ENCODE results near the gene SETDB1. TPM values are rescaled to one million over a fixed set of nuclear protein-coding genes. Genes with fewer than 3 reads are reported as not detected.
A peak's percentile ranks its signal among the peaks of the same experiment; 100 is the strongest.

SETDB1 gene
- total RNA-seq, 2 donors from 2014 or later, result 68.6 to 73.5 TPM

DNA sequence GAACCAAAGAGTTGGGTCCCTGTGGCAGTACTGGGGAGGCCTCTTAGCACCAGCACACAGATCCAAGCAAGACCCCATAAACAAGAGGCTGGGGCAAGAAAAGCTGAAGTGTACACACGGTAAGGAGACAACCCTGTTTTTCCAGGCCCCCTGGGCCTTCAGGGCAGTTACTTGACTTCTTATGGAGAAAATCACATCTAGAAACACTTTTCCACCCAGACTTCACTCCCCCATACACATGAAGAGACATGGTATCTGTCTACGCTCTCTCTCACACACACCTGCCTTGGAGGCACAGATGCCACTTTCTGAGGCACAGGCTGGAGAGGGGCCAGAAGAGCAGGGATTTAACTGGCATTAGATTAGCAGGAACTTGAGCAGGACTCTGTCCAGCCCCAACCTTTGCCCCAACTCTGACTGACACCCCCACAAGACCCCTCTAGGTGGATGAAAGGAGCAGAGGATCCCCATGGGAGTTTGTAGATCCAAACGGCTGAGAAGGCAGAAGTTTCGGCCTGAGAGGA lies 46.3 kb downstream of the SETDB1 start:
- Mint-ChIP-seq H3K9me3 (no peaks in the 10 kb centered on the region), H3K27me3 (ENCODE audit: insufficient read depth) (no peaks in the 10 kb centered on the region), H3K27ac (peak overlapping the region; percentile 89), H3K4me1 (peaks cover 47% of the 10 kb centered on the region), H3K36me3 (ENCODE audit: low read depth) (peaks cover 15% of the 10 kb centered on the region), H3K4me3 (peak overlapping the region; percentile 75)
- Histone ChIP-seq H3K36me3 (ENCODE audit: control insufficient read depth, insufficient read depth, low read length) (peaks cover 17% of the 10 kb centered on the region), H3K27ac (ENCODE audit: low read depth, low read length) (no peak overlapping the region), H3K9ac (ENCODE audit: extremely low read depth, low read length, poor library complexity, severe bottlenecking) (no peak overlapping the region), H3K4me1 (ENCODE audit: control insufficient read depth, insufficient read depth, low read length) (peaks cover 14% of the 10 kb centered on the region), H3K4me3 (ENCODE audit: low read length) (peak overlapping the region; percentile 81), H3K27me3 (ENCODE audit: control insufficient read depth, insufficient read depth, low read length, poor library complexity, severe bottlenecking) (no peaks in the 10 kb centered on the region), H3K9me3 (ENCODE audit: control insufficient read depth, low read length) (no peaks in the 10 kb centered on the region)
- WGBS, 2 experiments (ENCODE audit: insufficient coverage in 1 of 2, insufficient read length in 1 of 2), result 51 to 70% methylated on average over 2 to 4 of the region's 4 CpGs
- TF ChIP-seq, protein P1, sequence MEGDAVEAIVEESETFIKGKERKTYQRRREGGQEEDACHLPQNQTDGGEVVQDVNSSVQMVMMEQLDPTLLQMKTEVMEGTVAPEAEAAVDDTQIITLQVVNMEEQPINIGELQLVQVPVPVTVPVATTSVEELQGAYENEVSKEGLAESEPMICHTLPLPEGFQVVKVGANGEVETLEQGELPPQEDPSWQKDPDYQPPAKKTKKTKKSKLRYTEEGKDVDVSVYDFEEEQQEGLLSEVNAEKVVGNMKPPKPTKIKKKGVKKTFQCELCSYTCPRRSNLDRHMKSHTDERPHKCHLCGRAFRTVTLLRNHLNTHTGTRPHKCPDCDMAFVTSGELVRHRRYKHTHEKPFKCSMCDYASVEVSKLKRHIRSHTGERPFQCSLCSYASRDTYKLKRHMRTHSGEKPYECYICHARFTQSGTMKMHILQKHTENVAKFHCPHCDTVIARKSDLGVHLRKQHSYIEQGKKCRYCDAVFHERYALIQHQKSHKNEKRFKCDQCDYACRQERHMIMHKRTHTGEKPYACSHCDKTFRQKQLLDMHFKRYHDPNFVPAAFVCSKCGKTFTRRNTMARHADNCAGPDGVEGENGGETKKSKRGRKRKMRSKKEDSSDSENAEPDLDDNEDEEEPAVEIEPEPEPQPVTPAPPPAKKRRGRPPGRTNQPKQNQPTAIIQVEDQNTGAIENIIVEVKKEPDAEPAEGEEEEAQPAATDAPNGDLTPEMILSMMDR (conservative IDR thresholded peaks at IDR 0.05), result no peak
- no peak for DNase-seq

DNA sequence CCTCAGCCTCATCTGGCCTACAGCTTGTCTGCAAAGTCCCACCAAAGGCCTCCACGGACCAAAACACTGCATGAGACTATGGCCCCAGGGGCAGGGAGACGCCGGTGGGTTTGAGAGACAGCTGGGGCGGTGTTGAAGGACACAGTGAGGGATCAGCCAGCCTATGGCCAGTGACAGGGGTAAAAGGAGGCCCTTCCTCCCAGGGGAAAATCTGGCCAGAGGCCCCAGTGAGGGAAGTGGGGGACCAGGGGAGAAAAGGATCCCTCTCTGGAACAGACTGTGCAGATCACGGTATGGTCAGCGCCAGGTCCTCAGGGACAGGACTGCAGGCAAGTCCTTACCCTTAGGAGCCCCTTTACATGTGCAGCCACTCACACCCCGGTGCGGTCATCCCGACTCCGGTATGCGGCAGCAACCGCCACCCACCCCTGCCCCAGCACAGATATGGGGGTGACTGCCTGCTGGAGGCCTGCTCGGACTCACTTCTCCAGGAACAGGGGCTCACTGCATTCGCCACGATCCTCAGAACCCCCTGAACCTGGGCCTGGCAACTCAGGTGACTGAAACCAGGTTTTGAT lies 47.2 kb downstream of the SETDB1 start:
- peak; percentile 70 for DNase-seq
- peaks cover 14% of the 10 kb centered on the region for H3K4me1 ChIP-seq (ENCODE audit: control insufficient read depth, insufficient read depth, low read length)
- Mint-ChIP-seq H3K27me3 (ENCODE audit: insufficient read depth) (no peaks in the 10 kb centered on the region), H3K9me3 (no peaks in the 10 kb centered on the region), H3K4me3 (peak overlapping the region; percentile 75), H3K4me1 (peaks cover 48% of the 10 kb centered on the region), H3K36me3 (ENCODE audit: low read depth) (peaks cover 8% of the 10 kb centered on the region), H3K27ac (peak overlapping the region; percentile 89)
- H3K36me3 ChIP-seq (ENCODE audit: control insufficient read depth, insufficient read depth, low read length), result peaks cover 9% of the 10 kb centered on the region
- H3K4me3 ChIP-seq (ENCODE audit: low read length), result peak overlapping the region; percentile 81
- TF ChIP-seq, protein P1 (conservative IDR thresholded peaks at IDR 0.05), result no peak
- no peaks in the 10 kb centered on the region for H3K9me3 ChIP-seq (ENCODE audit: control insufficient read depth, low read length)
- H3K27ac ChIP-seq (ENCODE audit: low read depth, low read length), result no peak overlapping the region
- whole genome bisulfite sequencing, 2 experiments (ENCODE audit: insufficient coverage in 1 of 2, insufficient read length in 1 of 2), result 16 to 27% methylated on average over 6 to 15 of the region's 15 CpGs
- peak overlapping the region; percentile 77 for H3K9ac ChIP-seq (ENCODE audit: extremely low read depth, low read length, poor library complexity, severe bottlenecking)
- H3K27me3 ChIP-seq (ENCODE audit: control insufficient read depth, insufficient read depth, low read length, poor library complexity, severe bottlenecking), result no peaks in the 10 kb centered on the region

DNA sequence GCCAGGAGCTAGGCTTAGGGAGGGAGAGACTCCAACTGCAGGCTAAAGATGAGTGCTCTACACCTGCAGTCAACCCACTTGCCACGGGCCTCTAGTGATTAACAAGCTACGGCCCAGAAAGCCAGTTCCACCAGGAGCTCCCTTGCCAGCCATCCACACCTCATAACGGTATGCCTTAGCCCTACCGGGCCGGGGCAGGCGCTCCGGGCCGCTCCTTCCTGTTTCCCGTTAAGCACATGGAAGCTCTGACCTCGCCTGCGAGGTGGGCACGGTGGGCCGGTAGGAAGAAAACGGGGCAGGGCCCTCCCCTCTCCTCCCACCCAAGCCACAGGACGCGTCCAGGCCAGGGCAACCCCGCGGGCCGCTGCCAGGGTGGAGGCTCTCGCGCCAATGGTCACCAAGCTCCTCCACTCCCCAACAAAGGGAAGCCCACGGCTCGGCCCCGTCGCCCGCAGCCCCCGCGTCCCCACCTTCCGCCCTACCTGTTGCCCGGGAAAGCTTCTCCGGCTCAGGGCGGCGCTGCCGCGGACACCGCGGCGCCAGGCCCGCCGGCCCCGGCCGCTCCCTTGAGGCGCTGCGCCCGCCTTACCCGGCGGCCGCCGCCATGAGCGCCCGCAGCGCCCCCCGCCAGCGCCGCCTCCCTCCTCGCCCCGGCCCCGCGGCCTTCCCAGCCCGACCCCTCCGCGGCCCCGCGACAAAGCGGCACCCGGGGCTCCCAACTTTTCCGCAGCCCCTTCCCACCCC lies 47.8 kb downstream of the SETDB1 start:
- DNase-seq, result peak; percentile 76
- TF ChIP-seq, protein P1 (conservative IDR thresholded peaks at IDR 0.05), result no peak
- Mint-ChIP-seq H3K27me3 (ENCODE audit: insufficient read depth) (no peaks in the 10 kb centered on the region), H3K27ac (peak overlapping the region; percentile 89), H3K4me3 (peak overlapping the region; percentile 75), H3K4me1 (peaks cover 51% of the 10 kb centered on the region), H3K9me3 (no peaks in the 10 kb centered on the region), H3K36me3 (ENCODE audit: low read depth) (peaks cover 3% of the 10 kb centered on the region)
- peaks cover 14% of the 10 kb centered on the region for H3K4me1 ChIP-seq (ENCODE audit: control insufficient read depth, insufficient read depth, low read length)
- H3K36me3 ChIP-seq (ENCODE audit: control insufficient read depth, insufficient read depth, low read length), result peaks cover 2% of the 10 kb centered on the region
- WGBS, 2 experiments (ENCODE audit: insufficient coverage in 1 of 2, insufficient read length in 1 of 2), result 0% methylated on average over 23 to 67 of the region's 67 CpGs
- no peaks in the 10 kb centered on the region for H3K9me3 ChIP-seq (ENCODE audit: control insufficient read depth, low read length)
- peak overlapping the region; percentile 81 for H3K4me3 ChIP-seq (ENCODE audit: low read length)
- H3K27me3 ChIP-seq (ENCODE audit: control insufficient read depth, insufficient read depth, low read length, poor library complexity, severe bottlenecking), result no peaks in the 10 kb centered on the region
- peak overlapping the region; percentile 57 for H3K27ac ChIP-seq (ENCODE audit: low read depth, low read length)
- H3K9ac ChIP-seq (ENCODE audit: extremely low read depth, low read length, poor library complexity, severe bottlenecking), result peak overlapping the region; percentile 77
